D341Med (cell line): ENCODE measurements around the gene APOL1.

Experiments
- DNase-seq: peaks from one replicate; pipeline ENCODE4 v3.0.0; 2012; ENCODE audit warnings: low spot score

The APOL1 gene

GRCh38 chr22:36315325-36315724 lies 62.4 kb downstream of the APOL1 start:
- DNase-seq: no peak

- DNase-seq: no peak
Measured at GRCh38 chr22:36316419-36316818, 63.5 kb downstream of the APOL1 start.
